NCI-H460 (cell line): Measurements from ENCODE around the gene RPL27A. TPM values are rescaled to one million over a fixed set of nuclear protein-coding genes. Genes with fewer than 3 reads are reported as not detected.

Experiments used
- DNase-seq: peaks from one replicate; pipeline ENCODE4 v3.0.0-alpha.2; 2016; ENCODE audit warnings: low read depth; ENCODE audit errors: extremely low read depth
- total RNA-seq: library from RNA; depleted of rRNA; stranded (reverse); fragments of >200 nt; shearing (Covaris generic); gene quantifications from 2 replicates; pipeline ENCODE4 v1.2.3, GENCODE V29; 2014

The RPL27A gene
- total RNA-seq, 1 experiment from 2014 or later: 1,369 TPM

DNA sequence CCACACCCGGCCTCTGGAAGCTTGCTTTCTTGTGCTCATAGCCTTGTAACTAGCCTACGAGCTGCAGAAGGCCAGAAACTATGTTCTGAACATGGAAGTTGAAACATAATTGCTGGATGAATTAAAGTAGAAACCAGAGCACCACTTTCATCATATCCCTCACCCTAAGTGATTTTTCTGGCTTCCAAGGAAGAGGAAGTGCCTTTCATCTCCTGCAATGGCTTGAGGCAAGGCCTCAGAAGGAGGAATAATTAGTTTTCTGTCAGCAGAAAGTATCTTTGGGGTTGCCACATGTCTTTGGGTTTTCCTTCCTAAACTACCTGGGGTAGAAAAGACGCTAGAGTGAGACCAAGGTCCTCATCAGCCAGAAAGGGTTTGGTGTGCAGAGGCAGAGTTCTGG, 14.5 kb downstream of the RPL27A start:
- DNase-seq: no peak

DNA sequence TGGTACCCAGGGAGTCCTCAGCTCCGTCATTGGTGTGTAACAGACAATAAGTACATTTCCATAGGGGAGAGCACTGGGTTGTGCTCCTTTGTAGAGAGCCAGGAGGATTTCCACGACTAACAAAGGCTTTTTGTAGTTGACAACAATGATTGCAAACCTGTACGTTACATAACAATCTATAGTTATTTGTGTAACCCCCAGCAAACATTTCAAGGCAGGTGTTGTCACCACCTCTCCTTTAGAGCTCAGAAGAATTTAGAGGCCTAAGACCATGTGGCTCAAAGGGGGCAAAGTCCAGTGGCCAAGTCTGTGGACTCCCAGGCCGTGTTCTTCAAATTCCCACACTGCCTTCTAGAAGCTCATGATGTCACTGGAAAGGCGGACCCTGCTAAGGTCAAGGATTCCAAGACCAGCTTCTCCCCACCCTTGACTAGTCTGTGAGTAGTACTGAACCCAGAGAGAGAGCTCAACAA, 15.8 kb downstream of the RPL27A start:
- DNase-seq: no peak

DNA sequence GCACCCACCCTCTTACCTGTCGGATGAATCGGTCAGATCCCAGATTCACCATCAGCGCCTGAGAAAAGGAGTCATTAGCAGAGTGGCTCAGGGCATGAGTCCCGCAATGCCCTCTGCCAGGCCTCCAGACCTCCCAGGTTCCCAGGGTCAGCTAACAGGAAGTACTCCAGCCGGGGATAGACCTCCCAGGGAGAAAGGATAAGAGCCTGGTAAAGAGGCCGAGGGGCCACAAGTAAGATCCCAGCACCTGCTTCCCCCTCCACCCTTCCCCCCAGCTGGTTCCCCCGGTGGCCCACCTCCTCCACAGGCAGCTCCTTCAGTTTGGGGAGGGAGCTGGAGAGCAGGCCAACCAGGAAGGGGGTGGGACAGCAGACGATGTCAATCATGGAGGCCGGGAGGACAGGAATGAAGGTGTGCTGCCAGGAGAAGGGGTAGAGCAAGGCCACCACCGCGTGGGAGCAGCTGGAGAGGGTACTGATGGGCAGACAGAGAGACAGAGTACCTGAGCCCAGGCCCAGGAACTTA, 16.4 kb downstream of the RPL27A start:
- no peak for DNase-seq

DNA sequence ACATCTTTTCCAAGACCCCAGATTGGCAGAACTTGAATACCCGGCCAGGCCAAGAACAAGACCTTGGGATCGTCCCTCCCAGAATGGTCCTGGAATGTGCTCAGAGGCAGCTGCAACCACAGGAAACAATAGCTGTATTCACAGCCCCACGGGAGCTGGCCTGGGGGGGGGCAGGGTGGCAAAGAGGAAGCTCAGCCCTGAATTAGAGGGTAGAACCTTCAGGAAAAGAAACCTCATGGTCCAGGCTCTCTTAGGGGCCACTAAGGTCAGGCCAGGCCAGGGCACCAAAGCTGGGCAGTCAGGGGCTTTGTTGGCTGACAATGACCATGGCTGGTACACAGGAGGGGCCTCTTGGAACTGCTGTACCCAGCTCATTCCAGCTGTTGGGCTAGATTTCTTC, 17.3 kb downstream of the RPL27A start:
- no peak for DNase-seq

DNA sequence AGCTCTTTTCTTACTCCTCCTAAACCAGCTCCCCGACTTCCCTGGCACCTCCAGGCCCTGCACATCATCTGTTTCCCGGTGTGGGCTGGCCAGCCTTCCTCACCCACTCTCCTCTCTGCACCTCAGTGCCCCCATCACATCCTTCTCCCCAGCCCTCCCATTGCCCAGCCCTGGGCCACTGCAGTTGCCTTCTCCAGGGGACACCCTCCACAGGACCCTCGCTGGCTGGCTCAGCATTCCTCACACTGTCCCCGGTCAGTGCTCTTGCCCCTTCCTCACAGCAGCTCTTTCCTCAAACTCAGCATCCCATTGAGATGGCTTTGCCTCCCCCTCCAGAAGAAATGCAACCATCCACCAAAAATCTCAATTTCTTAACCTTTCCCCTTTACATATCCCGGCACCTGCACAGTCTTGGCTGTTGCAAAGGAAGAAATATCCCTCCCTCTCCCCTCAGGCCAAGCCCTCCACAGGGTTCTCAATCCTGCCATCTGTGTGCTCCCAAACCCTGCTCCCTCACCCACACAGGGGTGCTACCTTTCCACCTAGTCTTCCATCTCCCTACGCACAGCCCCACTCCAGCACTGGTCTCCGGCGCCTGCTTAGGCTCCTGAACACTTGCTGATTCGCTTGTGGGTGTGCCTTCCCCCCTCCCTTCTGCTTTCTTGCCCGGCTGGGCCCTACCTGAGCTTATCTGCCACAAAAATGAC, 19.5 kb downstream of the RPL27A start:
- DNase-seq: no peak

DNA sequence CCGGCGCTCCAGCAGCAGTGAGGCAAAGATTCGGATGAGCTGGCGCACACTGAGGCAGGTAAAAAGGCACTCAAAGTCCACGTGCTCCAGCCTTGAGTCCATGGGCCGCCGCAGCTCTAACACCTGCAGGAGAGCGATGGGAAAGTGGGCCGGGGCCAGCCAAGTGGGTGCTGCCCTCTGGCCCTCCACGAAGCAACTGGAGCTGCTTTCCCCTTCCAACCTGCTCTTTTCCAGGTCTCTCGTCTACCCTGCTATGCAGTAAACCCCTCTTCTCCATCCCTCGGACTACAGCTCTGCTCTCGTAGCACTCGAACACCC, 20.0 kb downstream of the RPL27A start:
- DNase-seq: no peak

DNA sequence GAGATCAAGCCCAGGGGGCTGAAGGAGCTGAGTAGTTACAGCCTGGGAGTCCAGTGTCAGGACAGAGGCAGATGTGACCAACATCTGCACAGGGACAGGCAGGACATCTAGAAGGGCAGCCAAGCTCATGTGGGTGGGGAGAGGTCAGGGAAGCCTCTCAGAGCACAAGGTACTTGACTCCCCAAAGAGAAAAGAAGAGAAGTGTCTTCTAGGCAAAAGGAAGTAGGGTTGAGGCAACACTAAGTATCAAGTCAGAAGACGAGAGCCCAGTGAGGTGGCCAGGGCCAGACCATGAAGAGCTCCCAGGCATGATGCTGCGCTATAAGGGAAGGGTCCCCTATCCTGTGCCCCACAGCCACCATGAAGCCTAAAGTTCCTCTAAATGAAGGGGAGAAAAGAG, 21.5 kb downstream of the RPL27A start:
- DNase-seq: no peak

DNA sequence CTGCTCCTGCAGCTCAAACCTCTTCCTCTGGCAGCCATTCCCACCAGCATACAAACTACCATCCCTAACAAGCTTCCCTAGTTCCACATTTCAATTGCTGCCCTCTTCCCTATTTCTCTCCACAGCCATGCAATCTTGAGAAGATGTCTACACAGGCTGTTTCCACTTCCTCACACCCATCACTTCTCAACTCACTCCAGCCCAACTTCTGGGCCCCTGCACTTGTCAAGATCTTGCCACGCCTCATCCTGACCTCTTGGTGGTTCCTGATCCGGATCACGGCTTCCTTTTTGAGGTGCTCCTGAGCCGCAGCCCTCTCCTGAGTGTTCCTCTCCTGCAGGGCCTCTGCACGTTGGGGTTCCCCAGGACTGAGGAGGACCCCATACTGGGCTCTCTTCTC, 22.6 kb downstream of the RPL27A start:
- DNase-seq: no peak

DNA sequence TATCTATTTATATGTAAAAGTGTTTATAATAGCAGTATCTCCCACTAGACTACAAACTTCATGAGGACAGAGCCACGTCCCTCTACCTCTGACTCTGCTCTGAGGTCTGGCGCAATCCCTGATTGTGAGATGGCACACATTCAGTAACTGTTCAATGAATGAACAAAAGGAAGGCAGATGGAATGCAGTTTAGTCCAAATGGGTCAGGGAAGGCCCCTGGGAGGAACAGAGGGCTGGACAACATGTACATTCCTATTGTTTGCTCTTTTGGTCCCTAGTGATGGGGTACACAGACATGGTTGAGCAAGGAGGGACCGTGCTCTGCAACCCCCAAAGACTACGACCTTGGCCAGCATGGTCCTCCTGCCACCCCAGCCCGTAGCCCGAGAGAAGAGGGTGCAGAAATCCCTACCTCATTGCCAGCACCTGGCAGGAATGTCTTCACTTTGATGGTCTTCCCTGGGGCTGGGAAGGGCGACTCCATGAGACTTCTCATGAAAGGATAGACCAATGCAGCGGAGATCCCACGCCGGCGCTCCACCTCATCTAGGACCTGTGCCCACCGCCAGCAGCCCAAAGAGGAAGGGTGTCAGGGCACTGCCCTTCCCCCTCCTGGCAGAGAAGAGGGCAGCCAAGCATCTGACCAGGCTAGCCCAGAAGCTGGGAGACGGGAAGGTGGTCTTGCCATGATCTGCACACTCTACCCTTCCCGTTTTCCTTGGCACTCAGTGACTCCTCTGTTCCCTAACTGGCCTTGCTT, 24.3 kb downstream of the RPL27A start:
- DNase-seq: no peak

DNA sequence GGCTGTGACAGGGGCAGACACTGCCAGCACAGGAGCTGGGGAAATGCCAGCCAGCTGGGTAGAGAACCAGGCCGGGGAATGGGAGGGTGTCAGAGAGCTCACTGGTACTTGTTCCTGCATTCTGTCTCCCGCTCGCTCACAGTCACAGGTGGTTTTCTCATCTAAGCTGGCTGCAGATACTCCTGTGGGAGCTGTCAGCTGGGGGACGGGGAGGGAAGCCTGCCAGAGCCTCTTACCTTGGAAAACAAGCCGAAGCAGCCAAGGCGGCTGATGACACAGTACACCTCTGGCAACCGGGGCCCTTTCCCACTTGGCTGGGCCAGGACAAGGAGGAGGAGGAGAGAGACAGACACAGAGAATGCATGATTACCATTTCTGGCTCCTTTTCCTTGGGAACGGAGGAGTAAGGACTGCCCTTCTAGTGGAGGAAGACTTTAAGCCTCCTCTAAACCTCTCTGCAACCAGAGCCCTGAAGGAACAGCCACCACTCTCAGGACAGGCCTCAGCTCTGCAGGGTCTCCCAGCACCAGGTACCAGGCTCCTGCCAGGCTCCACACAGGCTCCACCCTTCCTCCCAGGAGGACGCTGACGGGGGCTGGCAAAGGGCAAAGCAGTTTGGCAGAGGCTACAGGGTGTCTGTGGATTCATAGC, 25.1 kb downstream of the RPL27A start:
- DNase-seq: no peak

DNA sequence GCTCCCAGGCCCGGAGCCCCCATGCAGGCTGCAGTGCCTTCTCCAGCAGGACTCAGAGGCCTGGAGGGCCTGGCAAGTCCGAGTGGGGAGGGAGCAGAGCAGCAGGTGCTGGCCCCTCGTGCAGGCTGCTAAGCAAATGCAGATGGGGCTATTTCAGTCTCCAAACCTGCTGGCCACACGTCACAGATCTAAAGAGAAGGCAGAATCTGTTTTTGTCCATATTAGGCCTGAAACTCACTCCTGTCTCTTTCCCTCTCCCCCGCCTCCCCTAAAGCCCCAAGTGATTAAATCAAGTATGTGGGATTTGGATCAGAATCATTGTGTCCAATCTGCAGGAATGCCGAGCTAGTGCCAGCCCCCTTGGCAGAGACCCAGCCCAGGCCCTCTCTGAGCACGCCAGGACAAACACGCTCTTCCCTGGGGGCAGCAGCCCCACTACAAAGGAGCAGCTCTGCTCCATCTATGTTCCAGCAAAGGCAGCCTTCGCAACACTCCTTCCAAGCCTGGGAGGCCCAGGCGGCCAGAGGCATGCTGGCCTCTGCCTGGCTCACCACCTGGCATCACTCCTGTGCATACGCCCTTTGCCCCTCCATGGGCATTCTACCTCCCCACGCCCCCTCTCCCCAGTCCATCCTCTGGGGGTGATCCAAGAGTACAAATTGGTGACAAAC, 26.5 kb downstream of the RPL27A start:
- no peak for DNase-seq

DNA sequence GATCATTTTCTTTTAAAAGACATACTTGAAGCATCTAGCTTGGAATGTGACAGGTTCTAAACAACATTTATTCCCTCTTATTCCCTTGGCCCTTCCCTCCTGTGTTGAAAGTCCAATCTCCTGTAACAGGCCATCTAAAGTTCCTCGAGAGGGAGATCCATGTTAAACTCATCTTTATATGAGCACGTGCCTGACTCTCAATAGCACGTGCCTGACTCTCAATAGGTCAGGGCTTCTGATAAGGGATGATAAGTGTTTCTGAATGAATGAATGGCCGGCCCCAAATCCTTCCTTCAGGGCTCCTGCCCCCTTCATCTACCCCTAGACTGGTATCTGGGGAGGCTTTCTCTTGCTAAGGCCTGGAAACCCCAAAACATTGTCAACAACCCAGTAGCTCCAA, 27.2 kb downstream of the RPL27A start:
- DNase-seq: no peak

DNA sequence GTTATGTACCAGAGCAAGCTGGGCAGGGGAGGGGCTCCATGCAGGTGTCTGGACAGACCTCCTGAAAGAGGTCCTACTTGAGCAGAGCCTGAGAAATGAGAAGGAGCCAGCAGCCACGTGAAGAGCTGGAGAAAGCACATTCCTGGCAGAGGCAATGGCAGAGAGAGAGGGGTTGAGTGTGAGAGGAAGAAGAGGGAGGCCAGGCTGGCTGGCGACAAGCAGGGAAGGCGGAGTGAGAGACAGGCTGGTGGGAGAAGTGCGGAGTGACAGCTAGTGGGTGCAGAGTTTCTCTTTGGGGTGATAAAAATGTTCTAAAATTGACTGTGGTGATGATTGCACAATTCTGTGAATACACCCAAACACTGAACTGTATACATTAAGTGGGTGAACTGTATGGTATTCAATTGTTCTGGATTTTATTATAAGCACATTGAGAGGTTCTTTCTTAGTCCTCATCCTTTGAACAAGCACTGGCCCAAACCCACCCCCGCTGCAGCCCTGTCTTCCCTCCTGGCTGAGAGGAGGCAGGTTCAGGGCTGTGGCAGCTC, 29.4 kb downstream of the RPL27A start:
- no peak for DNase-seq

DNA sequence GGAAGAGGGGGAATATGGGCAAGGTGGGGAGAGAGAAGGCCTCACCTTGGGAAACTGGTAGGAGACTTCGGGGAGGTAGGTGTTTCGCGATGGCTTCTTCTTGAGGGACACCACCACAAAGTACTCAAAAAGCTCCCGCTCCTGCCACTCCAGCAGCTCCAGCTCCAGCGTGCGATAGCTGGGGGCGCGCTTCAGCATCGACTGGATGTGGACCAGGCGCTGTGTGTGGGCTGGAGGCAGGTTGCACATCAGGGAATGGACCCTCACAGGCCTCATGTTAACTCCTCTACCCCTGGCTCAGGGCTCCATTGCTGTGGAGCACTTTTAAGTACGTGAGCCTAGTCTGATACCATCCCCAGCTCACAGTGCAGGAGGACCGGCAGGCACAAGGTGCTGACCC, 29.9 kb downstream of the RPL27A start:
- no peak for DNase-seq

DNA sequence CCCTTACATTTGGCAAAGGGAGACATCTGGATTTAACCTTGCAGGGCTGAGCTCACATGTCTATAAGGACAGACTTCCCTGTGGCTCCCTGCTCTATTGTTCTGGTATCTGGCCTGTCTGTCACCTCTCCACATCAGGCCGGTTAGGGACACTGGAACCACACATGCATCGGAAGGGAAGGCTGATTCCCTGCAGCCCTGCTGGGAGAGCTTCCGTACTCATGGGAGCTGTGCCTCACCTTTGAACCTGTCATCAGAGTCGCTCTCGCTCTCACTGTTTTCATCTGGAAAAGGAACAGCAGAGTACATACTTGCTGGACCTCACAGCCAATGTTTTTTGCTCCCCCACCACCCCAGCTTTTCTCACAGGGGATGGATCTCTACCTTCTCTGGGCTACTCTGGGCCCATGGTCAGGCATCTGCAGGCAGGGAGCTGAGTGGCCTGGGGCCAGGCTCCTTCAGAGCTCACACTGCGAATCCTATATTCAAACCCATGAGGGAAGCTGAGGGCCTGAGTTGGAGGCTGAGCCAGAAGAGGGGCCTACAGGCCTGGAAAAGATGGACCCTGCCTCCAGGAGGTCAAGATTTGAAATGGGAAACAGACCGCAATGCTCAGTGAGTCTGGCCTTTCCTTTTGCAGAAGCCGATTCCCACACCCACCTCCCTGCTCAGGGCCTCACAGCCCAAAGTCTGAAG, 31.3 kb downstream of the RPL27A start:
- no peak for DNase-seq

DNA sequence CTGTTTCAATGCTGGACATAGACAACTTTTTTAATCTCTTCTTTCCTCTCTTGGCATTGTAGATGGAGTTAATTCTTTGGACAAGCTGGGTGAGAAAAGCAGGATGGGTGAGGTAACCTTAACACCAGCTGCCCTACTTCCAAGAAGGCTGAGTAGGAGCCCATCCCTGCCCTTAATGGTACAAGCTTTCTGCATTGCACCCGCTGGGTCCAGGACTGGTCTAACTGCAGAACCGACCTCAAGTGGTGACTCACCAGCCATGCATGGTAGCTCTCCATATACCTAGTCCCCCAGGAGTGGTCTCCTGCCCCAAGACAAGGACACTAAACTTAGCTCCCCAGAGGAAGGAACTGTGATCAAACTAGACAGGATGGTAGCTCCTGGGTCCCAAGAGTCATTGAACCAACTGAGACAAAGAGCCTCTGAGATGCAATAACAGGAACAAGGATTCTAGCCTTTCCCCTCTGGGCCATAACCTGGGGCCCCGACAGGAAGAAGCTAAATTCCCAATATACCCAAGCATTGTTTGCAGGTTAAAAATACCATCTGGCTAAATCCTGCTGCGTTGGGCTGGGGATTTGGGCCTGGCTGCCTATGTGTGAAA, 32.1 kb downstream of the RPL27A start:
- DNase-seq: no peak

DNA sequence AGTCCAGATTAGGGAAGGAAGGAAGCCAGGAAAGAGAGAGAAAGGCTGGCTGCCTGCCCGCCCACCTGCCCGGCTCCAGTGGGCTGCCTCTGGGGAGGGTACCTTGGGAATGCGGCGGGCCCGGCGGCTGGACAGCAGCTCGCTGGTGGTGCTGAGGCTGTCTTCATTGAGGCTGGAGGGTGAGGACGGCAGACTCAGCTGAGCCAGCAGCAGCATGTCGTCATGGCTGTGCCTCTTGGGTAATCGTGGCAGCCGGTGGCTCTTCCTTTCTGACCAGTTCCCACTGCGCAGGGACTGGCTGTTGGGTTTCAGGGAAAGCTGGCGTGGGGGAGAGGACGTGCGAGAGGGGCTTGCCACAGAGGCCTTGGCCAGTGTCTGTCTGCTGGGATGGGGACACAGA, 32.9 kb downstream of the RPL27A start:
- no peak for DNase-seq

DNA sequence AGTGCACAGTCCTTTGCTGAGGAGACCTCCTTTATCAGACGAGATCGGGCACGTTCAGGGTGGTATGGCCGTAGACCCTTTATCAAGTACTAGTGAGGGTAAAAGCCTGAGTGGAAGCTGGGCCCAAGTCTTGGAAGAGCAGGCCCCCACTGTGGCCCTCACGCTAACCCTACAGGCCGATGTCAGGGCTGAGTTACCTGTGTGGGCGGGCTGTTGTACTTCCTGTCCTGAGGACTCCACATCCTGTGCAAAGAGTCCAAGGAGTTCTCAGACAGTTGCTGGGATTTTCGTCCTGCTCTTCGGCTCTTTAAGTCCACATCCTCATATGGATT, 34.9 kb downstream of the RPL27A start:
- no peak for DNase-seq

DNA sequence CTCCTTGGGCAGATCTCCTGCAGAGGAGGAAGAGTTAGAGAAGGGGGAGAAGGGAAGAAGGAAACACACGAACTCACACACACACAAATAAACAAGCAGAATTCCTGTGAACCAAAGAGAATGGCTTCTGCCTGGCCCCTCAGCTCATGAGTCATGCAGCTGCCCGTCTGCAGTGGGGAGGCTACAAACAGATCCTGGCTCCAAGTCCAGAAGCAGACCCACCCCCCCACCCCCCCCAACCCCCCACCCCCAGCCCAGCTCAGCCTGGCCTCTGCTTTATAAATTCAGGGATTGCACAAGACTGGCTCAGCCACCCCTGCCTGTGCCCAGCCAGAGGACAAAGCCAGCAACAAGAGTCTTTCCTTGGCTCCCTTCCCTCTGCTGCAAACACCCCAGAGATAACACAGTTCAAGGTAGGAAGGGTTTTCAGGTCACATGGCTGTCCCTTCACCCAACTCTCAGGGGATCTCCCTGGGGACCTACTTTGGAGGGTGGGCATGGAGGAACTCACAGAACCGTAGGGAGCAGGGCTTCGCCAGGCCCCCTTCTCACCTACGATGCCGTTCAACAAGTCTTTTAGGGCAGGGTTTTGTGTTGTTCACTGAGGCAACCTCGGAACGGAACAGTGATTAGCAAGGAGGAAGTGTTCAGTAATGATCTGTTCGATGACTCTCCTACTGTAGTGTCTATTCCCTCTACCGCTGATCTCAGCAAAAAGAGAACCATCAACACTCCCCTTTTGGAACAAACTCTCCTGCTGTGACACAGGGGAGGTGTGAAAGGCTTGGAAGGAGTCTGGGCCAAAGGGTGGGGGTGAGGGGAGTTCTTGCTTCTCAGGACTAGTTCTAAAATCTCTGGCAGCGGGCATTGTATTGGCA, 35.5 kb downstream of the RPL27A start:
- DNase-seq: no peak
